GM23338 (cell line): ENCODE data around the gene SF3A1. TPM values are rescaled to one million over a fixed set of nuclear protein-coding genes. Genes with fewer than 3 reads are reported as not detected.

Experiments
- ATAC-seq: fragments of 200-7000 bp; cut with Tn5 transposase; 3 replicates; pipeline ENCODE4 v1.9.1; 2020
- DNase-seq: peaks from one replicate; pipeline ENCODE4 v3.0.0-alpha.2; 2015; ENCODE audit warnings: low spot score
- H2AFZ ChIP-seq: fragments of 200-600 bp; sonication (generic); 2 replicates; pipeline ENCODE4 v1.8.0; 2016; ENCODE audit warnings: antibody characterized with exemption, mild to moderate bottlenecking, moderate library complexity
- H3F3A ChIP-seq: fragments of 200-600 bp; sonication (generic); replicated peaks from 2 replicates; pipeline ENCODE4 v1.8.0; 2017; ENCODE audit warnings: antibody characterized with exemption, mixed run types, low read depth
- H3K27ac ChIP-seq: fragments of 200-600 bp; sonication (generic); 2 replicates; pipeline ENCODE4 v1.6.1; 2016; ENCODE audit warnings: low read depth
- H3K27me3 ChIP-seq: fragments of 200-600 bp; sonication (generic); 2 replicates; pipeline ENCODE4 v1.8.0; 2016; ENCODE audit warnings: mild to moderate bottlenecking, mixed run types, moderate library complexity; ENCODE audit not compliant: insufficient read depth
- H3K36me3 ChIP-seq: fragments of 200-600 bp; sonication (generic); 2 replicates; pipeline ENCODE4 v1.8.0; 2016; ENCODE audit warnings: mild to moderate bottlenecking; ENCODE audit not compliant: insufficient read depth
- H3K4me1 ChIP-seq: fragments of 200-600 bp; sonication (generic); 2 replicates; pipeline ENCODE4 v1.8.0; 2016; ENCODE audit warnings: mild to moderate bottlenecking, moderate library complexity; ENCODE audit not compliant: insufficient read depth
- H3K4me2 ChIP-seq: fragments of 200-600 bp; sonication (generic); 2 replicates; pipeline ENCODE4 v1.7.1; 2017; ENCODE audit warnings: mixed run types
- H3K4me3 ChIP-seq: fragments of 200-600 bp; sonication (generic); 2 replicates; pipeline ENCODE4 v1.6.1; 2016; ENCODE audit warnings: mixed run types
- H3K79me2 ChIP-seq: fragments of 200-600 bp; sonication (generic); replicated peaks from 2 replicates; pipeline ENCODE4 v1.8.0; 2017; ENCODE audit warnings: mild to moderate bottlenecking; ENCODE audit not compliant: insufficient read depth
- H3K9me2 ChIP-seq: fragments of 200-600 bp; sonication (generic); 2 replicates; pipeline ENCODE4 v1.8.0; 2017; ENCODE audit not compliant: insufficient read depth
- H4K20me1 ChIP-seq: fragments of 200-600 bp; sonication (generic); replicated peaks from 2 replicates; pipeline ENCODE4 v1.8.0; 2017; ENCODE audit warnings: mild to moderate bottlenecking; ENCODE audit not compliant: insufficient read depth
- H3K27ac Mint-ChIP-seq: 2 replicates; pipeline ENCODE4 v1.8.0; 2020; ENCODE audit warnings: inconsistent platforms, mild to moderate bottlenecking, moderate library complexity, mixed read lengths
- H3K27me3 Mint-ChIP-seq: 3 replicates; pipeline ENCODE4 v1.8.0; 2022; ENCODE audit warnings: low read depth, mild to moderate bottlenecking, moderate library complexity, mixed read lengths, inconsistent platforms; ENCODE audit not compliant: insufficient read depth, poor library complexity
- H3K36me3 Mint-ChIP-seq: 3 replicates; pipeline ENCODE4 v1.8.0; 2021; ENCODE audit warnings: low read depth, mild to moderate bottlenecking, inconsistent platforms, moderate library complexity, mixed read lengths
- H3K4me1 Mint-ChIP-seq: 3 replicates; pipeline ENCODE4 v1.8.0; 2020; ENCODE audit warnings: mild to moderate bottlenecking, inconsistent platforms, mixed read lengths
- H3K4me3 Mint-ChIP-seq: 3 replicates; pipeline ENCODE4 v1.8.0; 2021; ENCODE audit warnings: moderate library complexity, mild to moderate bottlenecking, inconsistent platforms, mixed read lengths
- H3K9me3 Mint-ChIP-seq: 3 replicates; pipeline ENCODE4 v1.8.0; 2020; ENCODE audit warnings: moderate library complexity, mild to moderate bottlenecking, inconsistent platforms, mixed read lengths
- CREB1 ChIP-seq: fragments of 250-450 bp; sonication (Bioruptor Pico); IDR thresholded peaks from 2 replicates; pipeline ENCODE4 v1.5.0; 2020; ENCODE audit warnings: low read depth, mild to moderate bottlenecking, moderate library complexity
- CTCF ChIP-seq, 2 experiments: fragments of 200-600 bp in 1 of 2; sonication (generic) in 1 of 2; conservative IDR thresholded peaks; 2 replicates each; pipeline versions ENCODE4 v1.5.1 to v1.6.1; 2016 to 2017; ENCODE audit warnings: antibody characterized with exemption in 2 of 2, low read depth in 2 of 2, mild to moderate bottlenecking in 2 of 2, moderate library complexity in 1 of 2
- EZH2 ChIP-seq: fragments of 200-600 bp; sonication (generic); IDR thresholded peaks from one replicate; pipeline ENCODE4 v1.8.0; 2017; ENCODE audit warnings: antibody characterized with exemption, mild to moderate bottlenecking, low read depth; ENCODE audit not compliant: unreplicated experiment
- POLR2AphosphoS5 ChIP-seq: IDR thresholded peaks from 2 replicates; pipeline ENCODE4 v1.6.1; 2016; ENCODE audit warnings: antibody characterized with exemption, low read depth
- REST ChIP-seq: IDR thresholded peaks from one replicate; pipeline ENCODE4 v1.6.1; 2018; ENCODE audit warnings: antibody characterized with exemption; ENCODE audit not compliant: unreplicated experiment
- STAT1 ChIP-seq: IDR thresholded peaks from one replicate; pipeline ENCODE4 v1.6.1; 2016; ENCODE audit warnings: antibody characterized with exemption; ENCODE audit not compliant: unreplicated experiment
- ZNF114 ChIP-seq: fragments of 250-450 bp; sonication (Bioruptor Pico); IDR thresholded peaks from 2 replicates; pipeline ENCODE4 v1.5.0; 2020; ENCODE audit warnings: mild to moderate bottlenecking, moderate library complexity
- ZNF331 ChIP-seq: fragments of 250-450 bp; sonication (Bioruptor Pico); IDR thresholded peaks from 2 replicates; pipeline ENCODE4 v1.5.0; 2020; ENCODE audit warnings: low read depth, mild to moderate bottlenecking, moderate library complexity
- polyA plus RNA-seq: library from polyadenylated mRNA; unstranded; fragments of >200 nt; fragmentation: Nextera tagmentation; extraction: Ambion mirVana; gene quantifications from 2 replicates; pipeline ENCODE4 v1.2.1, GENCODE V29; 2016
- total RNA-seq: library from RNA; depleted of rRNA; stranded (reverse); fragments of >200 nt; shearing (Covaris generic); gene quantifications from 2 replicates; pipeline ENCODE4 v1.2.3, GENCODE V29; 2014

SF3A1 gene
- total and polyA plus RNA-seq, 2 experiments from 2014 or later = 107 to 108 TPM

GRCh38 chr22:30318799-30319419 is 37.8 kb downstream of the SF3A1 start:
- H3K4me3 Mint-ChIP-seq = no peak overlapping the region; the same call in 2 of the 3 replicates
- H3K36me3 ChIP-seq = no peaks in the 10 kb centered on the region
- DNase-seq (peak; percentile 27), ATAC-seq (peak; percentile 70)
- no peak overlapping the region for H3K27ac ChIP-seq
- no peaks in the 10 kb centered on the region for H3K27me3 ChIP-seq
- no peaks in the 10 kb centered on the region; the same call in 1 of the 2 replicates for H4K20me1 ChIP-seq
- H3K27ac Mint-ChIP-seq = no peak overlapping the region
- peak in 1 of 2 experiments; percentile 15; a peak in 1 of 4 replicates for TF ChIP-seq CTCF (conservative IDR thresholded peaks at IDR 0.05; ENCODE audit: low read depth in 2 of 2)
- no peak for TF ChIP-seq POLR2AphosphoS5
- no peak for TF ChIP-seq REST
- TF ChIP-seq ZNF114 (CRISPR knock-in tag) = no peak
- H2AFZ ChIP-seq = no peak overlapping the region
- H3F3A ChIP-seq = no peaks in the 10 kb centered on the region
- H3K79me2 ChIP-seq = no peaks in the 10 kb centered on the region
- H3K36me3 Mint-ChIP-seq = no peaks in the 10 kb centered on the region
- H3K27me3 Mint-ChIP-seq = peaks cover 3% of the 10 kb centered on the region
- H3K4me3 ChIP-seq = no peak overlapping the region
- no peaks in the 10 kb centered on the region for H3K9me2 ChIP-seq
- H3K9me3 Mint-ChIP-seq = no peaks in the 10 kb centered on the region
- H3K4me1 ChIP-seq = no peaks in the 10 kb centered on the region
- H3K4me2 ChIP-seq = no peak overlapping the region
- H3K4me1 Mint-ChIP-seq = no peaks in the 10 kb centered on the region; the same call in 1 of the 3 replicates

GRCh38 chr22:30317778-30318177 is 38.9 kb downstream of the SF3A1 start:
- Mint-ChIP-seq H3K4me1 (no peaks in the 10 kb centered on the region; the same call in 1 of the 3 replicates), H3K27ac (no peak overlapping the region), H3K27me3 (peaks cover 3% of the 10 kb centered on the region), H3K4me3 (no peak overlapping the region), H3K36me3 (no peaks in the 10 kb centered on the region), H3K9me3 (no peaks in the 10 kb centered on the region)
- Histone ChIP-seq H3K4me1 (no peaks in the 10 kb centered on the region), H3K27ac (no peak overlapping the region), H3K4me2 (no peak overlapping the region), H3K79me2 (no peaks in the 10 kb centered on the region), H4K20me1 (no peaks in the 10 kb centered on the region), H3K4me3 (no peak overlapping the region), H3F3A (no peaks in the 10 kb centered on the region), H3K27me3 (no peaks in the 10 kb centered on the region), H3K36me3 (no peaks in the 10 kb centered on the region), H3K9me2 (no peaks in the 10 kb centered on the region), H2AFZ (no peak overlapping the region)
- no peak for ATAC-seq
- DNase-seq = no peak
- TF ChIP-seq POLR2AphosphoS5 (no peak), CTCF (conservative IDR thresholded peaks at IDR 0.05; ENCODE audit: low read depth in 2 of 2) (no peak), STAT1 (no peak), ZNF331 (CRISPR knock-in tag) (no peak), ZNF114 (CRISPR knock-in tag) (no peak), CREB1 (CRISPR knock-in tag) (no peak), EZH2 (no peak), REST (no peak)
